ENCODE results near the gene PDE8A.

PDE8A gene

GRCh38 chr15:85019815-85020590, 38.3 kb downstream of the PDE8A start:
- H3K9ac ChIP-seq (ENCODE audit: low read depth, low read length), result no peak overlapping the region
- peaks cover 16% of the 10 kb centered on the region for H3K4me1 ChIP-seq (ENCODE audit: insufficient read depth, low read length)
- no peaks in the 10 kb centered on the region for H3K9me3 ChIP-seq (ENCODE audit: control insufficient read depth, insufficient read depth, low read length)
- H3K36me3 ChIP-seq (ENCODE audit: insufficient read depth, low read length), result no peaks in the 10 kb centered on the region

GRCh38 chr15:85021409-85021808, 39.8 kb downstream of the PDE8A start:
- H3K36me3 ChIP-seq (ENCODE audit: insufficient read depth, low read length), result no peaks in the 10 kb centered on the region
- H3K9me3 ChIP-seq (ENCODE audit: control insufficient read depth, insufficient read depth, low read length), result no peaks in the 10 kb centered on the region
- H3K4me1 ChIP-seq (ENCODE audit: insufficient read depth, low read length), result peaks cover 18% of the 10 kb centered on the region
- H3K9ac ChIP-seq (ENCODE audit: low read depth, low read length), result no peak overlapping the region

- H3K4me1 ChIP-seq (ENCODE audit: insufficient read depth, low read length), result peaks cover 18% of the 10 kb centered on the region
Observed at GRCh38 chr15:85022860-85023403, 41.3 kb downstream of the PDE8A start.

GRCh38 chr15:85024003-85024402, 42.3 kb downstream of the PDE8A start:
- Histone ChIP-seq H3K36me3 (ENCODE audit: insufficient read depth, low read length) (no peaks in the 10 kb centered on the region), H3K9me3 (ENCODE audit: control insufficient read depth, insufficient read depth, low read length) (no peaks in the 10 kb centered on the region), H3K9ac (ENCODE audit: low read depth, low read length) (no peak overlapping the region), H3K4me1 (ENCODE audit: insufficient read depth, low read length) (peaks cover 21% of the 10 kb centered on the region)

More at GRCh38 chr15:85022860-85023403, 41.3 kb downstream of the PDE8A start:
- no peak overlapping the region for H3K9ac ChIP-seq (ENCODE audit: low read depth, low read length)
- H3K9me3 ChIP-seq (ENCODE audit: control insufficient read depth, insufficient read depth, low read length), result no peaks in the 10 kb centered on the region
- H3K36me3 ChIP-seq (ENCODE audit: insufficient read depth, low read length), result no peaks in the 10 kb centered on the region

- Histone ChIP-seq H3K4me1 (ENCODE audit: insufficient read depth, low read length) (peaks cover 19% of the 10 kb centered on the region), H3K9ac (ENCODE audit: low read depth, low read length) (no peak overlapping the region), H3K9me3 (ENCODE audit: control insufficient read depth, insufficient read depth, low read length) (no peaks in the 10 kb centered on the region), H3K36me3 (ENCODE audit: insufficient read depth, low read length) (no peaks in the 10 kb centered on the region)
Observed at GRCh38 chr15:85024509-85025336, 43.1 kb downstream of the PDE8A start.

- peaks cover 22% of the 10 kb centered on the region for H3K4me1 ChIP-seq (ENCODE audit: insufficient read depth, low read length)
- H3K36me3 ChIP-seq (ENCODE audit: insufficient read depth, low read length), result no peaks in the 10 kb centered on the region
- H3K9ac ChIP-seq (ENCODE audit: low read depth, low read length), result no peak overlapping the region
- no peaks in the 10 kb centered on the region for H3K9me3 ChIP-seq (ENCODE audit: control insufficient read depth, insufficient read depth, low read length)
Observed at GRCh38 chr15:85025516-85026251, 44.0 kb downstream of the PDE8A start.

GRCh38 chr15:85026304-85027032, 44.8 kb downstream of the PDE8A start:
- no peak overlapping the region for H3K9ac ChIP-seq (ENCODE audit: low read depth, low read length)
- no peaks in the 10 kb centered on the region for H3K9me3 ChIP-seq (ENCODE audit: control insufficient read depth, insufficient read depth, low read length)
- peaks cover 27% of the 10 kb centered on the region for H3K4me1 ChIP-seq (ENCODE audit: insufficient read depth, low read length)
- no peaks in the 10 kb centered on the region for H3K36me3 ChIP-seq (ENCODE audit: insufficient read depth, low read length)

GRCh38 chr15:85027033-85027380, 45.4 kb downstream of the PDE8A start:
- Histone ChIP-seq H3K9ac (ENCODE audit: low read depth, low read length) (no peak overlapping the region), H3K4me1 (ENCODE audit: insufficient read depth, low read length) (peaks cover 33% of the 10 kb centered on the region), H3K36me3 (ENCODE audit: insufficient read depth, low read length) (no peaks in the 10 kb centered on the region), H3K9me3 (ENCODE audit: control insufficient read depth, insufficient read depth, low read length) (no peaks in the 10 kb centered on the region)

- Histone ChIP-seq H3K9ac (ENCODE audit: low read depth, low read length) (no peak overlapping the region), H3K9me3 (ENCODE audit: control insufficient read depth, insufficient read depth, low read length) (no peaks in the 10 kb centered on the region), H3K36me3 (ENCODE audit: insufficient read depth, low read length) (no peaks in the 10 kb centered on the region), H3K4me1 (ENCODE audit: insufficient read depth, low read length) (peaks cover 36% of the 10 kb centered on the region)
Observed at GRCh38 chr15:85027421-85027820, 45.8 kb downstream of the PDE8A start.

- Histone ChIP-seq H3K36me3 (ENCODE audit: insufficient read depth, low read length) (no peaks in the 10 kb centered on the region), H3K9me3 (ENCODE audit: control insufficient read depth, insufficient read depth, low read length) (no peaks in the 10 kb centered on the region), H3K9ac (ENCODE audit: low read depth, low read length) (no peak overlapping the region), H3K4me1 (ENCODE audit: insufficient read depth, low read length) (peaks cover 42% of the 10 kb centered on the region)
Observed at GRCh38 chr15:85028416-85028815, 46.8 kb downstream of the PDE8A start.

GRCh38 chr15:85029221-85029620, 47.6 kb downstream of the PDE8A start:
- peaks cover 40% of the 10 kb centered on the region for H3K4me1 ChIP-seq (ENCODE audit: insufficient read depth, low read length)
- no peak overlapping the region for H3K9ac ChIP-seq (ENCODE audit: low read depth, low read length)
- no peaks in the 10 kb centered on the region for H3K36me3 ChIP-seq (ENCODE audit: insufficient read depth, low read length)
- H3K9me3 ChIP-seq (ENCODE audit: control insufficient read depth, insufficient read depth, low read length), result no peaks in the 10 kb centered on the region

GRCh38 chr15:85030301-85030929, 48.8 kb downstream of the PDE8A start:
- no peak overlapping the region for H3K9ac ChIP-seq (ENCODE audit: low read depth, low read length)
- H3K36me3 ChIP-seq (ENCODE audit: insufficient read depth, low read length), result no peaks in the 10 kb centered on the region
- peaks cover 31% of the 10 kb centered on the region for H3K4me1 ChIP-seq (ENCODE audit: insufficient read depth, low read length)
- H3K9me3 ChIP-seq (ENCODE audit: control insufficient read depth, insufficient read depth, low read length), result no peaks in the 10 kb centered on the region

- H3K36me3 ChIP-seq (ENCODE audit: insufficient read depth, low read length), result no peaks in the 10 kb centered on the region
- no peak overlapping the region for H3K9ac ChIP-seq (ENCODE audit: low read depth, low read length)
- H3K4me1 ChIP-seq (ENCODE audit: insufficient read depth, low read length), result peaks cover 32% of the 10 kb centered on the region
- H3K9me3 ChIP-seq (ENCODE audit: control insufficient read depth, insufficient read depth, low read length), result no peaks in the 10 kb centered on the region
Observed at GRCh38 chr15:85031086-85031943, 49.7 kb downstream of the PDE8A start.

All from ES-I3 (cell line).